GM21576 (cell line): Measurements from ENCODE around the gene TKT.
A peak's percentile ranks its signal among the peaks of the same experiment; 100 is the strongest.

ENCODE experiments used
- ATAC-seq: cut with Tn5 transposase; IDR thresholded peaks from one replicate; pipeline ENCODE4 v1.9.1; 2021; ENCODE audit warnings: mild to moderate bottlenecking, moderate library complexity; ENCODE audit not compliant: unreplicated experiment

Gene TKT

GRCh38 chr3:53199834-53200233 is 56.0 kb downstream of the TKT start:
- no peak for ATAC-seq

GRCh38 chr3:53198996-53199395 is 56.8 kb downstream of the TKT start:
- ATAC-seq: no peak

GRCh38 chr3:53198256-53198977 is 57.4 kb downstream of the TKT start:
- ATAC-seq: no peak

GRCh38 chr3:53196575-53197407 is 59.0 kb downstream of the TKT start:
- ATAC-seq: no peak

- no peak for ATAC-seq
Observed at GRCh38 chr3:53195602-53196574, 59.9 kb downstream of the TKT start.

GRCh38 chr3:53195066-53195450 is 60.8 kb downstream of the TKT start:
- ATAC-seq: no peak

- ATAC-seq: no peak
Observed at GRCh38 chr3:53194210-53195065, 61.4 kb downstream of the TKT start.

GRCh38 chr3:53193466-53194209 is 62.2 kb downstream of the TKT start:
- ATAC-seq: no peak

- ATAC-seq: peak; percentile 60
Observed at GRCh38 chr3:53192608-53193007, 63.2 kb downstream of the TKT start.

- ATAC-seq: no peak
Observed at GRCh38 chr3:53191836-53192480, 63.9 kb downstream of the TKT start.

- ATAC-seq: peak; percentile 53
Observed at GRCh38 chr3:53190659-53191058, 65.2 kb downstream of the TKT start.

- ATAC-seq: no peak
Observed at GRCh38 chr3:53189276-53189675, 66.5 kb downstream of the TKT start.

- no peak for ATAC-seq
Observed at GRCh38 chr3:53188720-53189119, 67.1 kb downstream of the TKT start.

GRCh38 chr3:53188136-53188685 is 67.6 kb downstream of the TKT start:
- ATAC-seq: no peak

GRCh38 chr3:53187430-53187829 is 68.4 kb downstream of the TKT start:
- no peak for ATAC-seq

- no peak for ATAC-seq
Observed at GRCh38 chr3:53186726-53187125, 69.1 kb downstream of the TKT start.

GRCh38 chr3:53185761-53186465 is 69.9 kb downstream of the TKT start:
- no peak for ATAC-seq

GRCh38 chr3:53184701-53185100 is 71.1 kb downstream of the TKT start:
- ATAC-seq: no peak
